H9 (cell line): ENCODE data around the gene GRIFIN. TPM values are rescaled to one million over a fixed set of nuclear protein-coding genes. Genes with fewer than 3 reads are reported as not detected.

ENCODE experiments used
- DNase-seq: peaks from one replicate; pipeline ENCODE4 v3.0.0-alpha.2; 2017
- H2AFZ ChIP-seq: one replicate; pipeline ENCODE4 v1.6.1; 2013; ENCODE audit warnings: mild to moderate bottlenecking, low read length, control low read depth, moderate library complexity
- H2AK5ac ChIP-seq: 2 replicates; pipeline ENCODE4 v1.6.1; 2013; ENCODE audit warnings: low read length, control low read depth, mixed read lengths; ENCODE audit not compliant: insufficient read length
- H2BK120ac ChIP-seq: one replicate; pipeline ENCODE4 v1.6.1; 2013; ENCODE audit warnings: low read depth, mild to moderate bottlenecking, low read length, control low read depth, inconsistent platforms; ENCODE audit not compliant: poor library complexity, severe bottlenecking
- H2BK12ac ChIP-seq: 2 replicates; pipeline ENCODE4 v1.6.1; 2013; ENCODE audit warnings: low read length, control low read depth, mixed read lengths, low read depth; ENCODE audit not compliant: insufficient read length
- H2BK15ac ChIP-seq: 2 replicates; pipeline ENCODE4 v1.6.1; 2013; ENCODE audit warnings: low read depth, low read length, control low read depth
- H2BK20ac ChIP-seq: one replicate; pipeline ENCODE4 v1.6.1; 2013; ENCODE audit warnings: low read depth, mild to moderate bottlenecking, low read length, control low read depth, inconsistent platforms; ENCODE audit not compliant: poor library complexity, severe bottlenecking
- H2BK5ac ChIP-seq: 2 replicates; pipeline ENCODE4 v1.6.1; 2013; ENCODE audit warnings: low read length, control low read depth, mixed read lengths; ENCODE audit not compliant: insufficient read length
- H3K14ac ChIP-seq: 2 replicates; pipeline ENCODE4 v1.6.1; 2013; ENCODE audit warnings: low read length, control low read depth; ENCODE audit not compliant: insufficient read depth
- H3K18ac ChIP-seq: 2 replicates; pipeline ENCODE4 v1.6.1; 2013; ENCODE audit warnings: low read depth, mild to moderate bottlenecking, mixed read lengths, low read length, control low read depth; ENCODE audit not compliant: insufficient read length
- H3K23ac ChIP-seq: 2 replicates; pipeline ENCODE4 v1.6.1; 2013; ENCODE audit warnings: low read length, control low read depth, mixed read lengths, low read depth; ENCODE audit not compliant: insufficient read length
- H3K23me2 ChIP-seq: 2 replicates; pipeline ENCODE4 v1.6.1; 2013; ENCODE audit warnings: low read depth, mild to moderate bottlenecking, mixed read lengths, low read length, control low read depth; ENCODE audit not compliant: insufficient read length, poor library complexity, severe bottlenecking
- H3K27ac ChIP-seq: 2 replicates; pipeline ENCODE4 v1.5.1; 2013; ENCODE audit warnings: low read length, control low read depth, mixed read lengths, low read depth; ENCODE audit not compliant: insufficient read length
- H3K27me3 ChIP-seq: 2 replicates; pipeline ENCODE4 v1.6.1; 2013; ENCODE audit warnings: low read length, control low read depth, inconsistent platforms; ENCODE audit not compliant: insufficient read depth
- H3K4ac ChIP-seq: 2 replicates; pipeline ENCODE4 v1.6.1; 2013; ENCODE audit warnings: low read depth, mild to moderate bottlenecking, control low read depth, inconsistent platforms, low read length, moderate library complexity
- H3K4me1 ChIP-seq: 2 replicates; pipeline ENCODE4 v1.6.1; 2013; ENCODE audit warnings: low read length, control low read depth, inconsistent platforms; ENCODE audit not compliant: insufficient read depth
- H3K4me2 ChIP-seq: 2 replicates; pipeline ENCODE4 v1.6.1; 2013; ENCODE audit warnings: low read length, control low read depth, mixed read lengths; ENCODE audit not compliant: insufficient read length, insufficient read depth
- H3K56ac ChIP-seq: 2 replicates; pipeline ENCODE4 v1.6.1; 2013; ENCODE audit warnings: low read depth, mild to moderate bottlenecking, mixed read lengths, low read length, control low read depth; ENCODE audit not compliant: insufficient read length
- H3K79me1 ChIP-seq: 2 replicates; pipeline ENCODE4 v1.6.1; 2013; ENCODE audit warnings: low read depth, mild to moderate bottlenecking, moderate library complexity, low read length, control low read depth, inconsistent platforms; ENCODE audit not compliant: insufficient read depth, poor library complexity, severe bottlenecking
- H3K79me2 ChIP-seq: 2 replicates; pipeline ENCODE4 v1.6.1; 2013; ENCODE audit warnings: low read length, control low read depth, inconsistent platforms; ENCODE audit not compliant: insufficient read depth
- H3K9ac ChIP-seq: 2 replicates; pipeline ENCODE4 v1.6.1; 2013; ENCODE audit warnings: low read length, control low read depth, mixed read lengths; ENCODE audit not compliant: insufficient read length; ENCODE audit errors: extremely low read depth
- H3K9me3 ChIP-seq: one replicate; pipeline ENCODE4 v1.6.1; 2013; ENCODE audit warnings: low read depth, low read length, inconsistent platforms; ENCODE audit not compliant: control insufficient read depth
- H3T11ph ChIP-seq: one replicate; pipeline ENCODE4 v1.6.1; 2013; ENCODE audit warnings: mild to moderate bottlenecking, low read length, control low read depth, inconsistent platforms
- H4K20me1 ChIP-seq: one replicate; pipeline ENCODE4 v1.6.1; 2013; ENCODE audit not compliant: control insufficient read depth, insufficient read length, insufficient read depth
- H4K5ac ChIP-seq: 2 replicates; pipeline ENCODE4 v1.6.1; 2013; ENCODE audit warnings: low read depth, mild to moderate bottlenecking, mixed read lengths, low read length, control low read depth; ENCODE audit not compliant: insufficient read length
- H4K8ac ChIP-seq: replicated peaks from 2 replicates; pipeline ENCODE4 v1.6.1; 2013; ENCODE audit warnings: low read length, control low read depth, mixed read lengths, low read depth; ENCODE audit not compliant: insufficient read length
- H4K91ac ChIP-seq: 2 replicates; pipeline ENCODE4 v1.6.1; 2013; ENCODE audit warnings: low read depth, mild to moderate bottlenecking, moderate library complexity, mixed read lengths, low read length, control low read depth; ENCODE audit not compliant: insufficient read length
- H3K27ac Mint-ChIP-seq, 3 experiments: 2 replicates in 2 of 3; 3 replicates in 1 of 3; pipeline ENCODE4 v1.8.0; 2020 to 2021; ENCODE audit warnings: mixed read lengths in 3 of 3, mild to moderate bottlenecking in 1 of 3, moderate library complexity in 1 of 3
- H3K27me3 Mint-ChIP-seq: 2 replicates; pipeline ENCODE4 v1.8.0; 2021; ENCODE audit warnings: low read depth, mild to moderate bottlenecking, moderate library complexity, mixed read lengths
- H3K36me3 Mint-ChIP-seq, 3 experiments: 2 replicates in 2 of 3; 3 replicates in 1 of 3; pipeline ENCODE4 v1.8.0; 2020 to 2021; ENCODE audit warnings: low read depth in 3 of 3, mixed read lengths in 3 of 3; ENCODE audit not compliant: insufficient read depth in 1 of 3
- H3K4me1 Mint-ChIP-seq, 2 experiments: 2 replicates each; pipeline ENCODE4 v1.8.0; 2020; ENCODE audit warnings: mixed read lengths in 2 of 2
- H3K4me3 Mint-ChIP-seq, 2 experiments: 2 replicates in 1 of 2; 3 replicates in 1 of 2; pipeline ENCODE4 v1.8.0; 2020 to 2021; ENCODE audit warnings: mild to moderate bottlenecking in 2 of 2, mixed read lengths in 2 of 2, moderate library complexity in 1 of 2
- H3K9me3 Mint-ChIP-seq, 2 experiments: 2 replicates in 1 of 2; 3 replicates in 1 of 2; pipeline ENCODE4 v1.8.0; 2020; ENCODE audit warnings: mild to moderate bottlenecking in 2 of 2, mixed read lengths in 2 of 2, moderate library complexity in 1 of 2
- CTCF ChIP-seq: fragments of 200-600 bp; sonication (generic); conservative IDR thresholded peaks from 3 replicates; pipeline ENCODE4 v1.8.0; 2021; ENCODE audit warnings: antibody characterized with exemption, mild to moderate bottlenecking
- WGBS: extraction: QIAGEN DNeasy Blood & Tissue Kit; methylation state at CpG from one replicate; pipeline ENCODE4 v1.1.7; 2013; ENCODE audit warnings: missing lambda C conversion rate, low lambda C conversion rate, mixed read lengths; ENCODE audit not compliant: insufficient read length; ENCODE audit errors: extremely low coverage; 5-methylcytosine and 5-hydroxymethylcytosine counted together
- total RNA-seq: library from RNA; stranded (reverse); gene quantifications from 2 replicates; pipeline ENCODE4 v1.2.1, GENCODE V29; 2021

GRIFIN gene
- total RNA-seq, 1 experiment from 2014 or later: not detected

GRCh38 chr7:2478800-2479199 lies 2.6 kb upstream of the GRIFIN start:
- Histone ChIP-seq H3K14ac (no peak overlapping the region), H3K9me3 (no peaks in the 10 kb centered on the region), H3T11ph (no peak overlapping the region), H2BK20ac (no peak overlapping the region), H3K4ac (no peak overlapping the region), H3K9ac (no peak overlapping the region), H3K23me2 (no peaks in the 10 kb centered on the region), H3K4me1 (no peaks in the 10 kb centered on the region; the same call in 1 of the 2 replicates), H4K8ac (no peak overlapping the region), H3K4me2 (no peak overlapping the region), H2BK5ac (no peak overlapping the region), H2AK5ac (no peak overlapping the region), H2BK12ac (no peak overlapping the region), H2BK120ac (no peak overlapping the region), H4K5ac (no peak overlapping the region), H2BK15ac (no peak overlapping the region), H4K20me1 (no peaks in the 10 kb centered on the region), H3K27me3 (no peaks in the 10 kb centered on the region), H3K79me1 (no peaks in the 10 kb centered on the region), H4K91ac (no peak overlapping the region), H3K27ac (no peak overlapping the region), H2AFZ (no peak overlapping the region), H3K18ac (no peak overlapping the region), H3K23ac (no peak overlapping the region), H3K56ac (no peak overlapping the region), H3K79me2 (no peaks in the 10 kb centered on the region)
- H3K27ac Mint-ChIP-seq: no peak overlapping the region; a peak in 1 of 7 replicates
- peaks cover 4 to 6% of the 10 kb centered on the region in 2 experiments; a peak in 4 of 5 replicates for H3K9me3 Mint-ChIP-seq
- no CpG with 5 or more reads among the region's 19 CpGs for WGBS
- peaks cover 9 to 17% of the 10 kb centered on the region in 2 experiments for H3K4me1 Mint-ChIP-seq
- no peak for TF ChIP-seq CTCF
- peaks cover 9% of the 10 kb centered on the region for H3K27me3 Mint-ChIP-seq
- peak; percentile 24 for DNase-seq
- no peak overlapping the region; a peak in 1 of 5 replicates for H3K4me3 Mint-ChIP-seq
- no peaks in the 10 kb centered on the region for H3K36me3 Mint-ChIP-seq
